Measurements from ENCODE around the gene ADRA1B. TPM values are rescaled to one million over a fixed set of nuclear protein-coding genes. Genes with fewer than 3 reads are reported as not detected.
"Not testable (repeated sequence)": the region's sequence is repeated elsewhere in the genome, so short reads cannot be mapped to it uniquely, and the experiment has no call there.

Gene ADRA1B
- total and polyA plus RNA-seq, 2 donors (not counting 3 experiments of a cell fraction or from before 2014, with no cell fraction given), result 0.77 TPM; not detected in 1

GRCh38 chr5:160011471-160011870 is 95.2 kb downstream of the ADRA1B start:
- POLR2A ChIA-PET, result no interaction called here
- Histone ChIP-seq H3K36me3 (ENCODE audit: control insufficient read depth in 2 of 2, extremely low read depth in 1 of 2, insufficient read depth in 2 of 2, low read length in 2 of 2) (peaks cover 0 to 2% of the 10 kb centered on the region in 2 experiments), H3K4me1 (ENCODE audit: control insufficient read depth, extremely low read depth, insufficient read depth, low read length) (peaks cover 13% of the 10 kb centered on the region), H3K4me3 (replicated peaks in 1 of 3; ENCODE audit: insufficient read depth in 1 of 3, low read depth in 1 of 3, low read length in 3 of 3) (no peak overlapping the region), H3K9ac (replicated peaks; ENCODE audit: extremely low read depth, insufficient read depth, low read length) (no peak overlapping the region), H3K27me3 (ENCODE audit: control insufficient read depth in 2 of 2, insufficient read depth in 2 of 2, low read length in 2 of 2) (peaks cover 0 to 2% of the 10 kb centered on the region in 2 experiments), H2AFZ (ENCODE audit: low read depth, low read length) (no peak overlapping the region), H3K9me1 (replicated peaks; ENCODE audit: control insufficient read depth, extremely low read depth, insufficient read depth, low read length) (no peaks in the 10 kb centered on the region), H3K79me2 (ENCODE audit: control insufficient read depth, insufficient read depth, low read length) (peaks cover 25% of the 10 kb centered on the region), H3K27ac (ENCODE audit: insufficient read depth, low read depth, low read length) (no peak overlapping the region), H4K20me1 (replicated peaks; ENCODE audit: control insufficient read depth, extremely low read depth, insufficient read depth, low read length) (no peaks in the 10 kb centered on the region), H3K4me2 (ENCODE audit: insufficient read depth, low read length) (no peak overlapping the region), H3K9me3 (replicated peaks; ENCODE audit: control insufficient read depth, insufficient read depth, low read length) (no peaks in the 10 kb centered on the region)
- CTCF ChIA-PET, result interaction anchor here (1.4 to 2.4 kb wide), 2 partner anchors 10 to 379 kb away, joined by 5 to 19 read pairs; no protein-coding TSS in a partner anchor
- no TSS peak for BruUV-seq (replicated peaks)
- DNase-seq (ENCODE audit: low read depth, low spot score) (no peak), FAIRE-seq (no peak)
- intact Hi-C loops (cut with micrococcal nuclease) (no loop called here), dilution Hi-C loops (cut with MboI; ENCODE audit: extremely low pct_ligation_motif_present, low sequenced_read_pairs) (no loop called here)
- TF ChIP-seq EZH2 (IDR thresholded peaks at IDR 0.05; ENCODE audit: borderline replicate concordance, low read depth, low read length, severe bottlenecking), result no peak

GRCh38 chr5:160014197-160014596 is 97.9 kb downstream of the ADRA1B start:
- H3K27ac ChIP-seq (ENCODE audit: insufficient read depth, low read depth, low read length); intact Hi-C loops (cut with micrococcal nuclease); DNase-seq (ENCODE audit: low read depth, low spot score); H3K9me3 ChIP-seq (replicated peaks; ENCODE audit: control insufficient read depth, insufficient read depth, low read length); H3K9me1 ChIP-seq (replicated peaks; ENCODE audit: control insufficient read depth, extremely low read depth, insufficient read depth, low read length); H2AFZ ChIP-seq (ENCODE audit: low read depth, low read length); H3K9ac ChIP-seq (replicated peaks; ENCODE audit: extremely low read depth, insufficient read depth, low read length); CTCF ChIA-PET; H3K4me2 ChIP-seq (ENCODE audit: insufficient read depth, low read length); H4K20me1 ChIP-seq (replicated peaks; ENCODE audit: control insufficient read depth, extremely low read depth, insufficient read depth, low read length); POLR2A ChIA-PET; H3K36me3 ChIP-seq (ENCODE audit: control insufficient read depth in 2 of 2, extremely low read depth in 1 of 2, insufficient read depth in 2 of 2, low read length in 2 of 2); BruUV-seq (replicated peaks); H3K27me3 ChIP-seq (ENCODE audit: control insufficient read depth in 2 of 2, insufficient read depth in 2 of 2, low read length in 2 of 2); dilution Hi-C loops (cut with MboI; ENCODE audit: extremely low pct_ligation_motif_present, low sequenced_read_pairs); FAIRE-seq; H3K4me3 ChIP-seq (replicated peaks in 1 of 3; ENCODE audit: insufficient read depth in 1 of 3, low read depth in 1 of 3, low read length in 3 of 3): not testable (repeated sequence)
- peaks cover 13% of the 10 kb centered on the region for H3K4me1 ChIP-seq (ENCODE audit: control insufficient read depth, extremely low read depth, insufficient read depth, low read length)
- peaks cover 25% of the 10 kb centered on the region for H3K79me2 ChIP-seq (ENCODE audit: control insufficient read depth, insufficient read depth, low read length)
